T-cell (primary cell): ENCODE results near the gene FREM1. TPM values are rescaled to one million over a fixed set of nuclear protein-coding genes. Genes with fewer than 3 reads are reported as not detected.

Experiments
- ATAC-seq, 4 experiments: fragments of 200-7000 bp in 3 of 4; fragments of 150-1000 bp in 1 of 4; cut with Tn5 transposase; replicated peaks in 1 of 4; 1 replicate in 3 of 4; 2 replicates in 1 of 4; pipeline ENCODE4 v1.10.0; 2021; ENCODE audit warnings: moderate library complexity in 3 of 4, mild to moderate bottlenecking in 2 of 4, moderate number of reproducible peaks in 1 of 4
- CTCF ChIA-PET, 2 donors: fragments of 300-600 bp; sonication (Branson Sonifier 250); formaldehyde crosslinking; loops; one replicate each; lab custom pipeline; 2022; ENCODE audit warnings: antibody characterized with exemption in 2 of 2; lab: Charles Lee
- POLR2A ChIA-PET, 2 donors: fragments of 300-600 bp; sonication (Branson Sonifier 250); formaldehyde crosslinking; loops; one replicate each; lab custom pipeline; 2022; ENCODE audit warnings: antibody characterized with exemption in 2 of 2; lab: Charles Lee
- DNase-seq, 35 experiments: peaks; one replicate each; pipeline versions ENCODE4 v3.0.0 to v3.0.0-alpha.2; 2013 to 2023
- H3K27ac ChIP-seq: one replicate; pipeline ENCODE4 v1.5.1; 2013; ENCODE audit warnings: low read length
- H3K27me3 ChIP-seq, 2 experiments: replicated peaks in 1 of 2; 1 replicate in 1 of 2; 2 replicates in 1 of 2; pipeline versions ENCODE4 v1.6.1 to v1.7.0; 2013; ENCODE audit warnings: low read length in 1 of 2, mixed read lengths in 1 of 2; ENCODE audit not compliant: control insufficient read depth in 2 of 2, insufficient read depth in 2 of 2; ENCODE audit errors: extremely low read depth in 1 of 2
- H3K36me3 ChIP-seq, 2 donors: 1 replicate in 1 of 2; 2 replicates in 1 of 2; pipeline versions ENCODE4 v1.6.1 to v1.7.0; 2013; ENCODE audit warnings: low read length in 1 of 2; ENCODE audit not compliant: control insufficient read depth in 2 of 2, insufficient read depth in 1 of 2; ENCODE audit errors: extremely low read depth in 1 of 2
- H3K4me1 ChIP-seq, 2 experiments: 1 replicate in 1 of 2; 2 replicates in 1 of 2; pipeline versions ENCODE4 v1.6.1 to v1.7.0; 2013; ENCODE audit warnings: low read length in 2 of 2, mixed read lengths in 1 of 2; ENCODE audit not compliant: insufficient read depth in 2 of 2, control insufficient read depth in 1 of 2; ENCODE audit errors: extremely low read depth in 1 of 2
- H3K4me3 ChIP-seq, 2 donors: 1 replicate in 1 of 2; 2 replicates in 1 of 2; pipeline versions ENCODE4 v1.5.1 to v1.7.0; 2013; ENCODE audit warnings: mild to moderate bottlenecking in 2 of 2, low read length in 1 of 2, moderate library complexity in 1 of 2; ENCODE audit not compliant: control insufficient read depth in 1 of 2; ENCODE audit errors: extremely low read depth in 1 of 2
- H3K9me3 ChIP-seq: 2 replicates; pipeline ENCODE4 v1.7.0; 2013
- H3K27ac Mint-ChIP-seq, 2 donors: one replicate each; pipeline ENCODE4 v1.8.0; 2020 to 2021; ENCODE audit warnings: mild to moderate bottlenecking in 2 of 2, mixed read lengths in 2 of 2
- H3K27me3 Mint-ChIP-seq, 2 donors: one replicate each; pipeline ENCODE4 v1.8.0; 2021 to 2022; ENCODE audit warnings: mixed read lengths in 2 of 2
- H3K36me3 Mint-ChIP-seq: one replicate; pipeline ENCODE4 v1.8.0; 2021; ENCODE audit warnings: mixed read lengths
- H3K4me1 Mint-ChIP-seq, 3 donors: one replicate each; pipeline ENCODE4 v1.8.0; 2020 to 2022; ENCODE audit warnings: mixed read lengths in 3 of 3, mild to moderate bottlenecking in 1 of 3
- H3K4me3 Mint-ChIP-seq, 3 donors: one replicate each; pipeline ENCODE4 v1.8.0; 2020 to 2022; ENCODE audit warnings: mild to moderate bottlenecking in 3 of 3, mixed read lengths in 3 of 3, moderate library complexity in 3 of 3
- H3K9me3 Mint-ChIP-seq, 3 donors: one replicate each; pipeline ENCODE4 v1.8.0; 2020 to 2022; ENCODE audit warnings: mixed read lengths in 3 of 3
- WGBS: methylation state at CpG from one replicate; pipeline ENCODE4 v1.1.5; 2013; ENCODE audit warnings: missing lambda C conversion rate; ENCODE audit not compliant: insufficient coverage; 5-methylcytosine and 5-hydroxymethylcytosine counted together
- total RNA-seq, 35 experiments: library from RNA in 6 of 35; stranded (reverse) in 6 of 35; fragments of 120-200 nt in 1 of 35; gene quantifications; one replicate each; pipeline versions ENCODE4 v1.2.1 to v1.2.4 and lab custom pipeline; 2013 to 2026

FREM1 gene
- total RNA-seq, 5 donors from 2014 or later (not counting 1 experiment from before 2014, with no cell fraction given) = 0.26 to 0.76 (median 0.39) TPM; not detected in 1

- H3K9me3 ChIP-seq = no peaks in the 10 kb centered on the region
- ATAC-seq (no peak), DNase-seq (peak in 2 of 35 experiments; percentile 9 to 45)
- Mint-ChIP-seq H3K9me3 (no peaks in the 10 kb centered on the region), H3K36me3 (no peaks in the 10 kb centered on the region), H3K27ac (no peak overlapping the region), H3K4me1 (no peaks in the 10 kb centered on the region), H3K4me3 (no peak overlapping the region), H3K27me3 (peaks cover 15 to 29% of the 10 kb centered on the region in 2 donors)
- no peak overlapping the region for H3K4me3 ChIP-seq
- no peaks in the 10 kb centered on the region for H3K4me1 ChIP-seq
- no peak overlapping the region for H3K27ac ChIP-seq
- WGBS = 5% methylated on average over 3 of the region's 8 CpGs
- no peaks in the 10 kb centered on the region for H3K27me3 ChIP-seq
- no peaks in the 10 kb centered on the region for H3K36me3 ChIP-seq
- ChIA-PET POLR2A (interaction anchor here in 1 of 2 donors (0.5 kb wide), 1 partner anchor 255 kb away, joined by 8 read pairs; no protein-coding TSS in a partner anchor), CTCF (interaction anchor here (0.7 to 2.3 kb wide), 9 partner anchors 11 to 156 kb away, joined by 3 to 18 read pairs (median 3); no protein-coding TSS in a partner anchor)
These were observed 141.6 kb downstream of the FREM1 start for GRCh38 chr9:14768405-14769229.

DNA sequence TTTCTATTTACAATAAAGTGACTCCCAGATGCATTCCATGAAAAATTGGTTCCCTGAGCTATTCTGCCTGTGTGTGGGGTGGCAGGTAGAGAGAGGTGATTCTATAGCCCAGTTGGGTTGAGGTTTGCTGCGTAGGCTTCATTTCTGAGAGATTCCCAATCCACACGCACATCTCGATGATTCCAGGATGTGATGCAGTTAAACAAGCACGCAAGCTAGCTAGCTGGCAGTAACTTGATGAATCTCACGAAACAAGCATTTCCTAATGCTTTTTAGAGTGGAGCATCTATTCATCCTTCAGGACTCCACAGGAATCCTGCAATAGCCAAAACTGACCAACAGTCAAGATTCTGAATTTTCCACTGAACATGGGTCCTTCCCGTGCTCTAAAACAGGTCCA, 143.9 kb downstream of the FREM1 start:
- Histone ChIP-seq H3K4me1 (no peaks in the 10 kb centered on the region), H3K4me3 (no peak overlapping the region), H3K9me3 (no peaks in the 10 kb centered on the region), H3K27ac (no peak overlapping the region), H3K27me3 (no peaks in the 10 kb centered on the region), H3K36me3 (no peaks in the 10 kb centered on the region)
- H3K9me3 Mint-ChIP-seq = no peaks in the 10 kb centered on the region
- 90% methylated on average over 5 of the region's 6 CpGs for WGBS
- DNase-seq (no peak), ATAC-seq (no peak)
- CTCF ChIA-PET = interaction anchor here (0.8 to 1.6 kb wide), 3 partner anchors 23 to 149 kb away, joined by 3 to 4 read pairs (median 3); partner anchors contain the start of gene CER1 (in 1 of the 2)
- POLR2A ChIA-PET = no interaction called here
- H3K27ac Mint-ChIP-seq = no peak overlapping the region
- H3K4me3 Mint-ChIP-seq = no peak overlapping the region
- H3K27me3 Mint-ChIP-seq = peaks cover 21 to 38% of the 10 kb centered on the region in 2 donors
- H3K36me3 Mint-ChIP-seq = no peaks in the 10 kb centered on the region
- H3K4me1 Mint-ChIP-seq = no peaks in the 10 kb centered on the region

- DNase-seq = no peak
- Mint-ChIP-seq H3K9me3 (no peaks in the 10 kb centered on the region), H3K4me1 (no peaks in the 10 kb centered on the region), H3K27me3 (peaks cover 11 to 31% of the 10 kb centered on the region in 2 donors), H3K27ac (no peak overlapping the region), H3K36me3 (no peaks in the 10 kb centered on the region), H3K4me3 (no peak overlapping the region)
- Histone ChIP-seq H3K27me3 (peaks cover 0 to 3% of the 10 kb centered on the region in 2 experiments), H3K9me3 (no peaks in the 10 kb centered on the region), H3K4me3 (no peak overlapping the region), H3K4me1 (no peaks in the 10 kb centered on the region), H3K27ac (no peak overlapping the region), H3K36me3 (no peaks in the 10 kb centered on the region)
- POLR2A ChIA-PET = no interaction called here
- CTCF ChIA-PET = no interaction called here
- no CpG with 5 or more reads among the region's 2 CpGs for WGBS
- ATAC-seq = no peak
These were observed 148.6 kb downstream of the FREM1 start for GRCh38 chr9:14761584-14761983.

GRCh38 chr9:14760060-14760459, 150.2 kb downstream of the FREM1 start:
- no peak overlapping the region for H3K4me3 ChIP-seq
- ATAC-seq (no peak), DNase-seq (no peak)
- H3K36me3 ChIP-seq = no peaks in the 10 kb centered on the region
- H3K36me3 Mint-ChIP-seq = no peaks in the 10 kb centered on the region
- H3K4me1 Mint-ChIP-seq = no peaks in the 10 kb centered on the region
- H3K27ac Mint-ChIP-seq = no peak overlapping the region
- CTCF ChIA-PET = no interaction called here
- H3K27me3 ChIP-seq = peaks cover 0 to 3% of the 10 kb centered on the region in 2 experiments
- H3K9me3 ChIP-seq = no peaks in the 10 kb centered on the region
- no peaks in the 10 kb centered on the region for H3K4me1 ChIP-seq
- no CpG with 5 or more reads among the region's 1 CpG for WGBS
- no peaks in the 10 kb centered on the region for H3K9me3 Mint-ChIP-seq
- H3K27me3 Mint-ChIP-seq = peaks cover 11 to 27% of the 10 kb centered on the region in 2 donors
- H3K4me3 Mint-ChIP-seq = no peak overlapping the region
- POLR2A ChIA-PET = no interaction called here
- no peak overlapping the region for H3K27ac ChIP-seq

DNA sequence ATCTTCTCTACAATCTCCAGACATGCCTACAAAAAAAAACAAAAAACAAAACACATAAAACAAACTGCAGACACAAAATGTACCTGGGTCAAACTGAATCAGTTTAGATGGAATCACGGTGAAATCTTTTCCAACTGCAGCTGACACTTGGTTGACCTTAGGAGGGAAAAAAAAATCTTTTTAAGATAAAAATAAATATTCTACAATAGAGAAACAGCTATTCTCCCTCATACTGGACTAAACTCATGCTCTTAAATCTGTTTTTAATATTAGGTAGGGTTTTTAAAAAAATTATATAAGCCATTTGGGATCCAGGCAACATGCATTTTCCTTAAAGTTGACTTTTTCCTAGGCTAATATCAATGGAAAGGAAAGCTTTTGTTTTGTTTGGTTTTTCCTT, 153.9 kb downstream of the FREM1 start:
- ChIA-PET CTCF (no interaction called here), POLR2A (no interaction called here)
- Histone ChIP-seq H3K9me3 (no peaks in the 10 kb centered on the region), H3K27ac (no peak overlapping the region), H3K4me1 (no peaks in the 10 kb centered on the region), H3K27me3 (peaks cover 0 to 6% of the 10 kb centered on the region in 2 experiments), H3K36me3 (no peaks in the 10 kb centered on the region), H3K4me3 (no peak overlapping the region)
- ATAC-seq (no peak), DNase-seq (no peak)
- peaks cover 0 to 5% (median 0%) of the 10 kb centered on the region in 3 donors for H3K4me1 Mint-ChIP-seq
- peaks cover 12 to 29% of the 10 kb centered on the region in 2 donors for H3K27me3 Mint-ChIP-seq
- H3K36me3 Mint-ChIP-seq = no peaks in the 10 kb centered on the region
- WGBS = no CpG with 5 or more reads among the region's 1 CpG
- no peak overlapping the region for H3K27ac Mint-ChIP-seq
- H3K4me3 Mint-ChIP-seq = no peak overlapping the region
- no peaks in the 10 kb centered on the region for H3K9me3 Mint-ChIP-seq

DNA sequence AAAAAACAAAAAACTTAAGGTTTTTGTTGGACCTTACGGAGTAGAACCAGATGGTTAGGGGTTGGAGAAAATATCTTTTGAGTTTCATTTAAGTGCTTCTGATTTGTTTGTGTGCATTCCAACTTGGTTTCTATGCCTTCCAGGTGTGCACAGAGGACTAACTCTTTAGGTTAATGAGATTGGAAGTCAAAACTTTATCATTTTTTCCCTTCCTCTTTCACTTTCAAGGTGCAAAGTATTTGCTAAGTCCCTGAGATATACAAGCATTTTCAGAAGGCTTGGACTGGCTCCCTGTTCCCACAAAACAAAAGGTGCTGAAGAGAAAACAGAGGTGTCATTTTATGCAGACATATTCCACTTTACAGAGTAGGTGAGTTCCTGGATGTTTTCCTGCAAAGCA, 157.4 kb downstream of the FREM1 start:
- H3K27me3 Mint-ChIP-seq = peaks cover 26 to 32% of the 10 kb centered on the region in 2 donors
- H3K9me3 ChIP-seq = no peaks in the 10 kb centered on the region
- H3K4me3 Mint-ChIP-seq = no peak overlapping the region
- H3K36me3 Mint-ChIP-seq = no peaks in the 10 kb centered on the region
- DNase-seq = no peak
- H3K27me3 ChIP-seq = peaks cover 0 to 4% of the 10 kb centered on the region in 2 experiments
- WGBS = no CpG with 5 or more reads among the region's 1 CpG
- H3K4me1 ChIP-seq = peaks cover 0 to 7% of the 10 kb centered on the region in 2 experiments
- ChIA-PET CTCF (no interaction called here), POLR2A (no interaction called here)
- H3K4me1 Mint-ChIP-seq = peaks cover 15 to 25% (median 16%) of the 10 kb centered on the region in 3 donors
- H3K36me3 ChIP-seq = no peaks in the 10 kb centered on the region
- no peak for ATAC-seq
- H3K9me3 Mint-ChIP-seq = no peaks in the 10 kb centered on the region
- H3K4me3 ChIP-seq = no peak overlapping the region
- no peak overlapping the region for H3K27ac Mint-ChIP-seq
- no peak overlapping the region for H3K27ac ChIP-seq
